Ascending aorta (tissue), 2 donors: Measurements from ENCODE around the gene TMEM39B. TPM values are rescaled to one million over a fixed set of nuclear protein-coding genes. Genes with fewer than 3 reads are reported as not detected.
A peak's percentile ranks its signal among the peaks of the same experiment; 100 is the strongest.

Source experiments
- DNase-seq, 2 donors: peaks; one replicate each; pipeline ENCODE4 v3.0.0-alpha.2; 2019; ENCODE audit warnings: low spot score in 2 of 2
- H3K27ac ChIP-seq, 2 donors: fragments of 200-600 bp; sonication (generic); one replicate each; pipeline ENCODE4 v1.5.1; 2016 to 2017; ENCODE audit warnings: mild to moderate bottlenecking in 1 of 2
- H3K27me3 ChIP-seq: fragments of 200-600 bp; sonication (generic); one replicate; pipeline ENCODE4 v1.5.1; 2017
- H3K36me3 ChIP-seq, 2 donors: fragments of 200-600 bp; sonication (generic); one replicate each; pipeline ENCODE4 v1.5.1; 2016
- H3K4me1 ChIP-seq, 2 donors: fragments of 200-600 bp; sonication (generic); one replicate each; pipeline ENCODE4 v1.5.1; 2016 to 2017; ENCODE audit warnings: mild to moderate bottlenecking in 1 of 2
- H3K4me3 ChIP-seq, 2 donors: fragments of 200-600 bp; sonication (generic); one replicate each; pipeline ENCODE4 v1.5.1; 2016 to 2017; ENCODE audit warnings: mild to moderate bottlenecking in 1 of 2
- H3K9me3 ChIP-seq, 2 donors: fragments of 200-600 bp; sonication (generic); one replicate each; pipeline ENCODE4 v1.5.1; 2016
- CTCF ChIP-seq, 3 experiments: fragments of 200-600 bp in 2 of 3; fragments of 450-650 bp in 1 of 3; sonication (generic) in 2 of 3; IDR thresholded peaks; one replicate each; pipeline ENCODE4 v1.5.1; 2016 to 2019; ENCODE audit warnings: antibody characterized with exemption in 3 of 3, mild to moderate bottlenecking in 1 of 3, moderate library complexity in 1 of 3
- intact Hi-C: fragments of 100-400 bp; cut with DNase I; formaldehyde crosslinking; loops from one replicate; pipeline ENCODE4 v1.15.1; 2023
- total RNA-seq: library from RNA; depleted of rRNA; stranded (reverse); fragments of >200 nt; gene quantifications from one replicate; pipeline ENCODE4 v1.1.0, GENCODE V29; 2016

TMEM39B gene
- total RNA-seq, 1 donor from 2014 or later = 2.6 TPM

DNA sequence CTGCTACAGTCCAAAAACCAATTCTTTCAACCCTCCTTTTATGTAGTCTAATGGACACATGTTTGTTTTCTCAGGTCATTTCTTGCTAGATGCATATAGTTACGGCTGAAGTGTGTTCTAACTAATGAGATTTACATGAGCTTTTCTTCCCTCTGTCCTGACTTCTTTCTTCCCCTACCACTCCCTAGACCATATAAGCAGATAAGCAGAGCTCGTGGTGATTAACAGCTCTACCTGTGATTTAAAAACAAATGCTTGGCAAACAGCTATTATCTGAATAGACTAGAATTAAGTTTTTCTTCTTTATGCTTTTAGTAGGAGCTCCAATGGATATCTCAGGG, 40.5 kb upstream of the TMEM39B start:
- Histone ChIP-seq H3K4me1 (peaks cover 4 to 17% of the 10 kb centered on the region in 2 donors), H3K36me3 (peaks cover 25 to 28% of the 10 kb centered on the region in 2 donors), H3K9me3 (no peaks in the 10 kb centered on the region), H3K4me3 (no peak overlapping the region), H3K27ac (peak overlapping the region; percentile 4 to 42), H3K27me3 (no peaks in the 10 kb centered on the region)
- TF ChIP-seq CTCF (IDR thresholded peaks at IDR 0.05) = no peak
- DNase-seq = no peak
- intact Hi-C loops = no loop called here

DNA sequence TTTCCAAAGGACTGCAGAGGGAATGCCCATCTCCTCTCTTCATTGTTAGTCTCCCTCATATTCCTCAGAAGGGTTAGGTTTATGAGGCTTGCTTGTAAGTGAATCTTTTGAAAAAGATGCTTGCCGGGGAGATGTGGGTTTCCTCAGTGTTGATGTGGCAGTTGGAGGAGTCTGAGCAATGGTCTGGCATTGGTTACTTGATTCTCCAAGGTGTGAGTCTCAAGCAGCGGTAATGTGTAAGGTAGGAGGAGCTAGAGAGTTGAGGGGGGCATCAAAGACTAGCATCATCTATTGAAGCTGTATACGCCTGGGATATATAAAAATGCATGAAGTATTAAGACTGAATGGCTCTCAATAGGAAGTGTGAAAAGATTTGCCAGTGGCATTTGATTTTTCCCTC, 37.6 kb upstream of the TMEM39B start:
- no peak for TF ChIP-seq CTCF (IDR thresholded peaks at IDR 0.05)
- Histone ChIP-seq H3K27ac (no peak overlapping the region), H3K4me3 (no peak overlapping the region), H3K36me3 (peaks cover 53 to 57% of the 10 kb centered on the region in 2 donors), H3K27me3 (no peaks in the 10 kb centered on the region), H3K4me1 (peaks cover 4 to 15% of the 10 kb centered on the region in 2 donors), H3K9me3 (no peaks in the 10 kb centered on the region)
- intact Hi-C loops = no loop called here
- DNase-seq = no peak

GRCh38 chr1:32040711-32041110, 32.0 kb upstream of the TMEM39B start:
- Histone ChIP-seq H3K27me3 (no peaks in the 10 kb centered on the region), H3K36me3 (peaks cover 65 to 70% of the 10 kb centered on the region in 2 donors), H3K27ac (no peak overlapping the region), H3K4me3 (no peak overlapping the region), H3K4me1 (no peaks in the 10 kb centered on the region), H3K9me3 (no peaks in the 10 kb centered on the region)
- no peak for DNase-seq
- TF ChIP-seq CTCF (IDR thresholded peaks at IDR 0.05) = no peak
- intact Hi-C loops = no loop called here

- no peak overlapping the region for H3K4me3 ChIP-seq
- intact Hi-C loops = no loop called here
- H3K27ac ChIP-seq = no peak overlapping the region
- H3K4me1 ChIP-seq = no peaks in the 10 kb centered on the region
- DNase-seq = no peak
- no peak for TF ChIP-seq CTCF (IDR thresholded peaks at IDR 0.05)
- no peaks in the 10 kb centered on the region for H3K27me3 ChIP-seq
- H3K9me3 ChIP-seq = no peaks in the 10 kb centered on the region
- peaks cover 58 to 80% of the 10 kb centered on the region in 2 donors for H3K36me3 ChIP-seq
These were observed 30.4 kb upstream of the TMEM39B start for GRCh38 chr1:32042330-32042729.

GRCh38 chr1:32044234-32044633, 28.5 kb upstream of the TMEM39B start:
- intact Hi-C loops = no loop called here
- peaks cover 39 to 81% of the 10 kb centered on the region in 2 donors for H3K36me3 ChIP-seq
- TF ChIP-seq CTCF (IDR thresholded peaks at IDR 0.05) = no peak

GRCh38 chr1:32045772-32046171, 27.0 kb upstream of the TMEM39B start:
- Histone ChIP-seq H3K4me3 (no peak overlapping the region), H3K4me1 (no peaks in the 10 kb centered on the region), H3K36me3 (peaks cover 29 to 73% of the 10 kb centered on the region in 2 donors), H3K9me3 (no peaks in the 10 kb centered on the region), H3K27ac (no peak overlapping the region), H3K27me3 (no peaks in the 10 kb centered on the region)
- no peak for DNase-seq
- intact Hi-C loops = no loop called here
- TF ChIP-seq CTCF (IDR thresholded peaks at IDR 0.05) = no peak

More at GRCh38 chr1:32044234-32044633, 28.5 kb upstream of the TMEM39B start:
- DNase-seq = no peak
- Histone ChIP-seq H3K4me1 (no peaks in the 10 kb centered on the region), H3K27ac (no peak overlapping the region), H3K4me3 (no peak overlapping the region), H3K9me3 (no peaks in the 10 kb centered on the region), H3K27me3 (no peaks in the 10 kb centered on the region)
